HepG2 (cell line): ENCODE measurements around the gene HSD17B8. TPM values are rescaled to one million over a fixed set of nuclear protein-coding genes. Genes with fewer than 3 reads are reported as not detected.
A peak's percentile ranks its signal among the peaks of the same experiment; 100 is the strongest.

Experiments used
- ARNTL ChIP-seq: sonication (generic); formaldehyde crosslinking; IDR thresholded peaks from 2 replicates; pipeline ENCODE4 v1.4.0; 2020; ENCODE audit warnings: mild to moderate bottlenecking, missing genetic modification reagents
- BHLHE40 ChIP-seq: IDR thresholded peaks from 2 replicates; pipeline ENCODE4 v1.6.1; 2011; ENCODE audit warnings: low read length, improper control_type of control experiment
- KDM2A ChIP-seq: sonication (generic); formaldehyde crosslinking; IDR thresholded peaks from 2 replicates; pipeline ENCODE4 v1.4.0; 2020; ENCODE audit warnings: low read depth, missing genetic modification reagents, borderline replicate concordance
- KLF12 ChIP-seq: sonication (generic); formaldehyde crosslinking; IDR thresholded peaks from 2 replicates; pipeline ENCODE4 v1.4.0; 2020; ENCODE audit warnings: missing genetic modification reagents, borderline replicate concordance
- MEIS1 ChIP-seq: sonication (generic); formaldehyde crosslinking; IDR thresholded peaks from 2 replicates; pipeline ENCODE4 v1.9.0; 2021; ENCODE audit warnings: mild to moderate bottlenecking, missing genetic modification reagents, moderate library complexity, borderline replicate concordance
- NAIF1 ChIP-seq: sonication (generic); formaldehyde crosslinking; IDR thresholded peaks from 2 replicates; pipeline ENCODE4 v1.5.0; 2020; ENCODE audit warnings: mild to moderate bottlenecking, missing genetic modification reagents, borderline replicate concordance
- NFKBIZ ChIP-seq: IDR thresholded peaks from 2 replicates; pipeline ENCODE4 v1.6.1; 2018; ENCODE audit warnings: missing genetic modification reagents, missing compliant biosample characterization
- PAF1 ChIP-seq: IDR thresholded peaks from 2 replicates; pipeline ENCODE4 v1.6.1; 2016; ENCODE audit warnings: missing genetic modification reagents, missing compliant biosample characterization
- POLR2AphosphoS2 ChIP-seq: IDR thresholded peaks from 2 replicates; pipeline ENCODE4 v1.6.1; 2011; ENCODE audit warnings: low read depth, low read length, improper control_type of control experiment
- RXRA ChIP-seq: sonication (generic); formaldehyde crosslinking; IDR thresholded peaks from 2 replicates; pipeline ENCODE4 v1.5.1; 2020; ENCODE audit warnings: missing genetic modification reagents
- TBX2 ChIP-seq: sonication (generic); formaldehyde crosslinking; IDR thresholded peaks from 2 replicates; pipeline ENCODE4 v1.5.0; 2020; ENCODE audit warnings: missing genetic modification reagents, mild to moderate bottlenecking, borderline replicate concordance
- ZNF121 ChIP-seq: sonication (generic); formaldehyde crosslinking; IDR thresholded peaks from 2 replicates; pipeline ENCODE4 v1.5.0; 2020; ENCODE audit warnings: mild to moderate bottlenecking, missing genetic modification reagents
- ZNF143 ChIP-seq: sonication (generic); formaldehyde crosslinking; IDR thresholded peaks from 2 replicates; pipeline ENCODE4 v1.4.0; 2020; ENCODE audit warnings: missing genetic modification reagents
- ZNF296 ChIP-seq: sonication (generic); formaldehyde crosslinking; conservative IDR thresholded peaks from 2 replicates; pipeline ENCODE4 v1.5.0; 2020; ENCODE audit warnings: mild to moderate bottlenecking, missing genetic modification reagents
- ZNF333 ChIP-seq: sonication (generic); formaldehyde crosslinking; IDR thresholded peaks from 2 replicates; pipeline ENCODE4 v1.4.0; 2020; ENCODE audit warnings: mild to moderate bottlenecking, missing genetic modification reagents, borderline replicate concordance
- ZNF350 ChIP-seq: sonication (generic); formaldehyde crosslinking; IDR thresholded peaks from 2 replicates; pipeline ENCODE4 v1.4.0; 2020; ENCODE audit warnings: mild to moderate bottlenecking, low read depth, missing genetic modification reagents, borderline replicate concordance
- ZNF468 ChIP-seq: sonication (generic); formaldehyde crosslinking; IDR thresholded peaks from 2 replicates; pipeline ENCODE4 v1.8.0; 2022; ENCODE audit warnings: mild to moderate bottlenecking, moderate library complexity, missing genetic modification reagents
- ZNF777 ChIP-seq: sonication (generic); formaldehyde crosslinking; IDR thresholded peaks from 2 replicates; pipeline ENCODE4 v1.4.0; 2020; ENCODE audit warnings: missing genetic modification reagents
- ZNF792 ChIP-seq: IDR thresholded peaks from 2 replicates; pipeline ENCODE4 v1.6.1; 2016
- polyA plus RNA-seq, 8 experiments: library from polyadenylated mRNA; depleted of rRNA in 3 of 8; stranded (reverse) in 7 of 8; unstranded in 1 of 8; fragments of >200 nt; fragmentation: Illumina TruSeq in 4 of 8; extraction: Trizol in 4 of 8; gene quantifications; 2 replicates each; pipeline versions ENCODE4 v1.2.1 to v1.2.3, GENCODE V29; 2011 to 2016; ENCODE audit warnings: low read depth in 4 of 8, missing spikeins in 1 of 8, mixed read lengths in 1 of 8; ENCODE audit not compliant: insufficient read depth in 1 of 8
- total RNA-seq, 5 experiments: library from RNA; depleted of rRNA; stranded (reverse); fragments of >200 nt; fragmentation: Illumina TruSeq; extraction: Trizol; gene quantifications; 2 replicates each; pipeline ENCODE4 v1.2.3, GENCODE V29; 2016; ENCODE audit warnings: low read depth in 1 of 5
- TF ChIP-seq, protein P1 (sequence below): sonication (generic); formaldehyde crosslinking; IDR thresholded peaks from 2 replicates; pipeline ENCODE4 v1.5.0; 2020; ENCODE audit warnings: mild to moderate bottlenecking, missing genetic modification reagents, moderate library complexity
- TF ChIP-seq, protein P2 (sequence below): sonication (generic); formaldehyde crosslinking; IDR thresholded peaks from 2 replicates; pipeline ENCODE4 v1.4.0; 2020; ENCODE audit warnings: missing genetic modification reagents, borderline replicate concordance
- TF ChIP-seq, protein P3 (sequence below): sonication (generic); formaldehyde crosslinking; IDR thresholded peaks from 2 replicates; pipeline ENCODE4 v1.5.0; 2020; ENCODE audit warnings: mild to moderate bottlenecking, missing genetic modification reagents
- TF ChIP-seq, protein P4 (sequence below): fragments of 450-650 bp; IDR thresholded peaks from 2 replicates; pipeline ENCODE4 v1.6.1; 2017

HSD17B8 gene
- total and polyA plus RNA-seq, 2 of the 13 experiments (the other 11 are each of a cell fraction or from before 2014, with no cell fraction given): 12.6 to 20.1 TPM

DNA sequence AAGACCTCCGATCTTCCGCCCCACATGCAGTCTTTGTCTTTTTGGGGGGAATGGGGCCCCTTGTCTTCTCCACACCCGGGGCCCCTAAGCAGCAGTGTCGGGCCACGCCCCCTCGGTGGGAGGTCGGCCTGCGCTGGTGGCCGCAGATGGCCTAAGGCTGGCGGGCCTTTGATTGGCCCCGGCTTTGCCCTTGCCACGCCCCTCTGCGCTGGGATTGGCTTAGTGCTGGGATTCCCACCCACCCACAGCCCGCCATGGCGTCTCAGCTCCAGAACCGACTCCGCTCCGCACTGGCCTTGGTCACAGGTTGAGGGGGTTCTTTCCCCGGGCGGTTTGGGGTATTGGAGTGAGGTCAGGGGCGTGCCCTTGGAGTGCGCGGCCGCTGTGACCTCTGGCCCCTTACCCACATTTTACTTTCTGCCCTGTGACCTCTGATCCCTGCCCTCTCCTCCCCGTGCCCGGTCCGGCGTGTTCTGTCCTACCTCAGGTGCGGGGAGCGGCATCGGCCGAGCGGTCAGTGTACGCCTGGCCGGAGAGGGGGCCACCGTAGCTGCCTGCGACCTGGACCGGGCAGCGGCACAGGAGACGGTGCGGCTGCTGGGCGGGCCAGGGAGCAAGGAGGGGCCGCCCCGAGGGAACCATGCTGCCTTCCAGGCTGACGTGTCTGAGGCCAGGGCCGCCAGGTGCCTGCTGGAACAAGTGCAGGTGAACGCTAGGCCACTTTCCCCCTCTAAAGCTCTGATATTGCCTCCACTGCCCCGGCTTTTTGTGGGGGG, at the start of gene HSD17B8 (continued):
- TF ChIP-seq, protein P1, sequence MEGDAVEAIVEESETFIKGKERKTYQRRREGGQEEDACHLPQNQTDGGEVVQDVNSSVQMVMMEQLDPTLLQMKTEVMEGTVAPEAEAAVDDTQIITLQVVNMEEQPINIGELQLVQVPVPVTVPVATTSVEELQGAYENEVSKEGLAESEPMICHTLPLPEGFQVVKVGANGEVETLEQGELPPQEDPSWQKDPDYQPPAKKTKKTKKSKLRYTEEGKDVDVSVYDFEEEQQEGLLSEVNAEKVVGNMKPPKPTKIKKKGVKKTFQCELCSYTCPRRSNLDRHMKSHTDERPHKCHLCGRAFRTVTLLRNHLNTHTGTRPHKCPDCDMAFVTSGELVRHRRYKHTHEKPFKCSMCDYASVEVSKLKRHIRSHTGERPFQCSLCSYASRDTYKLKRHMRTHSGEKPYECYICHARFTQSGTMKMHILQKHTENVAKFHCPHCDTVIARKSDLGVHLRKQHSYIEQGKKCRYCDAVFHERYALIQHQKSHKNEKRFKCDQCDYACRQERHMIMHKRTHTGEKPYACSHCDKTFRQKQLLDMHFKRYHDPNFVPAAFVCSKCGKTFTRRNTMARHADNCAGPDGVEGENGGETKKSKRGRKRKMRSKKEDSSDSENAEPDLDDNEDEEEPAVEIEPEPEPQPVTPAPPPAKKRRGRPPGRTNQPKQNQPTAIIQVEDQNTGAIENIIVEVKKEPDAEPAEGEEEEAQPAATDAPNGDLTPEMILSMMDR: peak; percentile 18; the same call in 1 of the 2 replicates
- TF ChIP-seq TBX2 (CRISPR knock-in tag) (peak; percentile 84; the same call in 1 of the 2 replicates), RXRA (peak; percentile 84), ZNF792 (CRISPR knock-in tag) (no peak), ZNF296 (CRISPR knock-in tag) (no peak), ZNF143 (CRISPR knock-in tag) (no peak; the same call in 1 of the 2 replicates), ZNF350 (CRISPR knock-in tag) (no peak; the same call in 1 of the 2 replicates), KLF12 (CRISPR knock-in tag) (peak; percentile 85; the same call in 1 of the 2 replicates), NAIF1 (CRISPR knock-in tag) (0 out of 2 replicates have a peak, but pooled peaks have one; percentile 33), MEIS1 (CRISPR knock-in tag) (0 out of 2 replicates have a peak, but pooled peaks have one; percentile 38), NFKBIZ (CRISPR knock-in tag) (no peak; the same call in 1 of the 2 replicates), BHLHE40 (peak; percentile 18; the same call in 1 of the 2 replicates), POLR2AphosphoS2 (peak; percentile 90), ZNF333 (CRISPR knock-in tag) (0 out of 2 replicates have a peak, but pooled peaks have one; percentile 88), ZNF777 (peak; percentile 79), ARNTL (peak; percentile 48; the same call in 1 of the 2 replicates), PAF1 (peak; percentile 72; the same call in 1 of the 2 replicates), ZNF468 (no peak), ZNF121 (no peak), KDM2A (peak; percentile 100)
- TF ChIP-seq, protein P2, sequence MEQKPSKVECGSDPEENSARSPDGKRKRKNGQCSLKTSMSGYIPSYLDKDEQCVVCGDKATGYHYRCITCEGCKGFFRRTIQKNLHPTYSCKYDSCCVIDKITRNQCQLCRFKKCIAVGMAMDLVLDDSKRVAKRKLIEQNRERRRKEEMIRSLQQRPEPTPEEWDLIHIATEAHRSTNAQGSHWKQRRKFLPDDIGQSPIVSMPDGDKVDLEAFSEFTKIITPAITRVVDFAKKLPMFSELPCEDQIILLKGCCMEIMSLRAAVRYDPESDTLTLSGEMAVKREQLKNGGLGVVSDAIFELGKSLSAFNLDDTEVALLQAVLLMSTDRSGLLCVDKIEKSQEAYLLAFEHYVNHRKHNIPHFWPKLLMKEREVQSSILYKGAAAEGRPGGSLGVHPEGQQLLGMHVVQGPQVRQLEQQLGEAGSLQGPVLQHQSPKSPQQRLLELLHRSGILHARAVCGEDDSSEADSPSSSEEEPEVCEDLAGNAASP (CRISPR knock-in tag): peak; percentile 67; the same call in 1 of the 2 replicates
- TF ChIP-seq, protein P3, sequence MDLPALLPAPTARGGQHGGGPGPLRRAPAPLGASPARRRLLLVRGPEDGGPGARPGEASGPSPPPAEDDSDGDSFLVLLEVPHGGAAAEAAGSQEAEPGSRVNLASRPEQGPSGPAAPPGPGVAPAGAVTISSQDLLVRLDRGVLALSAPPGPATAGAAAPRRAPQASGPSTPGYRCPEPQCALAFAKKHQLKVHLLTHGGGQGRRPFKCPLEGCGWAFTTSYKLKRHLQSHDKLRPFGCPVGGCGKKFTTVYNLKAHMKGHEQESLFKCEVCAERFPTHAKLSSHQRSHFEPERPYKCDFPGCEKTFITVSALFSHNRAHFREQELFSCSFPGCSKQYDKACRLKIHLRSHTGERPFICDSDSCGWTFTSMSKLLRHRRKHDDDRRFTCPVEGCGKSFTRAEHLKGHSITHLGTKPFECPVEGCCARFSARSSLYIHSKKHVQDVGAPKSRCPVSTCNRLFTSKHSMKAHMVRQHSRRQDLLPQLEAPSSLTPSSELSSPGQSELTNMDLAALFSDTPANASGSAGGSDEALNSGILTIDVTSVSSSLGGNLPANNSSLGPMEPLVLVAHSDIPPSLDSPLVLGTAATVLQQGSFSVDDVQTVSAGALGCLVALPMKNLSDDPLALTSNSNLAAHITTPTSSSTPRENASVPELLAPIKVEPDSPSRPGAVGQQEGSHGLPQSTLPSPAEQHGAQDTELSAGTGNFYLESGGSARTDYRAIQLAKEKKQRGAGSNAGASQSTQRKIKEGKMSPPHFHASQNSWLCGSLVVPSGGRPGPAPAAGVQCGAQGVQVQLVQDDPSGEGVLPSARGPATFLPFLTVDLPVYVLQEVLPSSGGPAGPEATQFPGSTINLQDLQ (CRISPR knock-in tag): 0 out of 2 replicates have a peak, but pooled peaks have one; percentile 36
- TF ChIP-seq, protein P4, sequence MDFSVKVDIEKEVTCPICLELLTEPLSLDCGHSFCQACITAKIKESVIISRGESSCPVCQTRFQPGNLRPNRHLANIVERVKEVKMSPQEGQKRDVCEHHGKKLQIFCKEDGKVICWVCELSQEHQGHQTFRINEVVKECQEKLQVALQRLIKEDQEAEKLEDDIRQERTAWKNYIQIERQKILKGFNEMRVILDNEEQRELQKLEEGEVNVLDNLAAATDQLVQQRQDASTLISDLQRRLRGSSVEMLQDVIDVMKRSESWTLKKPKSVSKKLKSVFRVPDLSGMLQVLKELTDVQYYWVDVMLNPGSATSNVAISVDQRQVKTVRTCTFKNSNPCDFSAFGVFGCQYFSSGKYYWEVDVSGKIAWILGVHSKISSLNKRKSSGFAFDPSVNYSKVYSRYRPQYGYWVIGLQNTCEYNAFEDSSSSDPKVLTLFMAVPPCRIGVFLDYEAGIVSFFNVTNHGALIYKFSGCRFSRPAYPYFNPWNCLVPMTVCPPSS: no peak
